ENCODE measurements around the gene ZNF791. TPM values are rescaled to one million over a fixed set of nuclear protein-coding genes. Genes with fewer than 3 reads are reported as not detected.
"Not testable (repeated sequence)": the region's sequence is repeated elsewhere in the genome, so short reads cannot be mapped to it uniquely, and the experiment has no call there.

ZNF791 gene
- total and polyA plus RNA-seq, 2 of the 13 experiments (the other 11 are each of a cell fraction or from before 2014, with no cell fraction given) = 12.8 to 17.4 TPM

DNA sequence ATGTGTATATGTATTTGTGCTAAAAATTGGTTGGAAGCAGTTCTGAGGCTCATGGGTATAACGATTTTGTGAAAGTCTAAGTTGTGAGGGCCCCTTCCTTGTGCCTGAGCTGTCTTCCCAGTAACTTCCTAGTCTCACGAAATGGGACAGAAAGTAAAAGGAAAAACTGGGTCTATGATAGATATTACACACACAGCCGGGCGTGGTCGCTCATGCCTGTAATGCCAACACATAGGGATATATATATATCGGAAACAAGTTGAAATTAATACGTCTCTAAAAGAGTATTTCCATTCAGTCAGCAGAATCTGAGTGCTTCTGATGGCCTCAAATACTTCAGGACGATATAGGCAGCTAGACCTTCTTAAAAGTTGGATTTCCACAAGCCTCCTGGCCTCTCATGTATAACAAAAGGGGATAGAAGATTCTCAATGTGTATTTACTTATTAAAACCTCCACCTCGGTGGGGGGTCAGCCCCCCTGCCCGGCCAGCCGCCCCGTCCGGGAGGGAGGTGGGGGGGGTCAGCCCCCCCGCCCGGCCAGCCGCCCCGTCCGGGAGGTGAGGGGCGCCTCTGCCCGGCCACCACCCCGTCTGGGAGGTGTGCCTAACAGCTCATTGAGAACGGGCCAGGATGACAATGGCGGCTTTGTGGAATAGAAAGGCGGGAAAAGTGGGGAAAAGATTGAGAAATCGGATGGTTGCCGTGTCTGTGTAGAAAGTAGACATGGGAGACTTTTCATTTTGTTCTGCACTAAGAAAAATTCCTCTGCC is 10.7 kb downstream of the ZNF791 start (continued):
- TF ChIP-seq, protein P1, sequence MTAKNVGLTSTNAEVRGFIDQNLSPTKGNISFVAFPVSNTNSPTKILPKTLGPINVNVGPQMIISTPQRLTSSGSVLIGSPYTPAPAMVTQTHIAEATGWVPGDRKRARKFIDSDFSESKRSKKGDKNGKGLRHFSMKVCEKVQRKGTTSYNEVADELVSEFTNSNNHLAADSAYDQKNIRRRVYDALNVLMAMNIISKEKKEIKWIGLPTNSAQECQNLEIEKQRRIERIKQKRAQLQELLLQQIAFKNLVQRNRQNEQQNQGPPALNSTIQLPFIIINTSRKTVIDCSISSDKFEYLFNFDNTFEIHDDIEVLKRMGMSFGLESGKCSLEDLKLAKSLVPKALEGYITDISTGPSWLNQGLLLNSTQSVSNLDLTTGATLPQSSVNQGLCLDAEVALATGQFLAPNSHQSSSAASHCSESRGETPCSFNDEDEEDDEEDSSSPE (CRISPR knock-in tag; IDR thresholded peaks at IDR 0.05) = peak; percentile 78
- 0 out of 2 replicates have a peak, but pooled peaks have one; percentile 28 for TF ChIP-seq ZBTB7B (CRISPR knock-in tag; IDR thresholded peaks at IDR 0.05)
- TF ChIP-seq SOX13 (IDR thresholded peaks at IDR 0.05) = not testable (repeated sequence)
- TF ChIP-seq SOX13 (CRISPR knock-in tag; conservative IDR thresholded peaks at IDR 0.05 in 1 of 2, IDR thresholded peaks at IDR 0.05 in 1 of 2) = peak in 1 of 2 experiments; percentile 58; a peak in 2 of 4 replicates
- peak; percentile 10; the same call in 1 of the 2 replicates for TF ChIP-seq ZNF331 (CRISPR knock-in tag; IDR thresholded peaks at IDR 0.05)
- peak; percentile 47 for TF ChIP-seq MAFF (IDR thresholded peaks at IDR 0.05; ENCODE audit: low read depth, low read length)
- TF ChIP-seq, protein P2, sequence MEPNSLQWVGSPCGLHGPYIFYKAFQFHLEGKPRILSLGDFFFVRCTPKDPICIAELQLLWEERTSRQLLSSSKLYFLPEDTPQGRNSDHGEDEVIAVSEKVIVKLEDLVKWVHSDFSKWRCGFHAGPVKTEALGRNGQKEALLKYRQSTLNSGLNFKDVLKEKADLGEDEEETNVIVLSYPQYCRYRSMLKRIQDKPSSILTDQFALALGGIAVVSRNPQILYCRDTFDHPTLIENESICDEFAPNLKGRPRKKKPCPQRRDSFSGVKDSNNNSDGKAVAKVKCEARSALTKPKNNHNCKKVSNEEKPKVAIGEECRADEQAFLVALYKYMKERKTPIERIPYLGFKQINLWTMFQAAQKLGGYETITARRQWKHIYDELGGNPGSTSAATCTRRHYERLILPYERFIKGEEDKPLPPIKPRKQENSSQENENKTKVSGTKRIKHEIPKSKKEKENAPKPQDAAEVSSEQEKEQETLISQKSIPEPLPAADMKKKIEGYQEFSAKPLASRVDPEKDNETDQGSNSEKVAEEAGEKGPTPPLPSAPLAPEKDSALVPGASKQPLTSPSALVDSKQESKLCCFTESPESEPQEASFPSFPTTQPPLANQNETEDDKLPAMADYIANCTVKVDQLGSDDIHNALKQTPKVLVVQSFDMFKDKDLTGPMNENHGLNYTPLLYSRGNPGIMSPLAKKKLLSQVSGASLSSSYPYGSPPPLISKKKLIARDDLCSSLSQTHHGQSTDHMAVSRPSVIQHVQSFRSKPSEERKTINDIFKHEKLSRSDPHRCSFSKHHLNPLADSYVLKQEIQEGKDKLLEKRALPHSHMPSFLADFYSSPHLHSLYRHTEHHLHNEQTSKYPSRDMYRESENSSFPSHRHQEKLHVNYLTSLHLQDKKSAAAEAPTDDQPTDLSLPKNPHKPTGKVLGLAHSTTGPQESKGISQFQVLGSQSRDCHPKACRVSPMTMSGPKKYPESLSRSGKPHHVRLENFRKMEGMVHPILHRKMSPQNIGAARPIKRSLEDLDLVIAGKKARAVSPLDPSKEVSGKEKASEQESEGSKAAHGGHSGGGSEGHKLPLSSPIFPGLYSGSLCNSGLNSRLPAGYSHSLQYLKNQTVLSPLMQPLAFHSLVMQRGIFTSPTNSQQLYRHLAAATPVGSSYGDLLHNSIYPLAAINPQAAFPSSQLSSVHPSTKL (CRISPR knock-in tag; IDR thresholded peaks at IDR 0.05) = peak; percentile 32; the same call in 1 of the 2 replicates
- TF ChIP-seq, protein P3, sequence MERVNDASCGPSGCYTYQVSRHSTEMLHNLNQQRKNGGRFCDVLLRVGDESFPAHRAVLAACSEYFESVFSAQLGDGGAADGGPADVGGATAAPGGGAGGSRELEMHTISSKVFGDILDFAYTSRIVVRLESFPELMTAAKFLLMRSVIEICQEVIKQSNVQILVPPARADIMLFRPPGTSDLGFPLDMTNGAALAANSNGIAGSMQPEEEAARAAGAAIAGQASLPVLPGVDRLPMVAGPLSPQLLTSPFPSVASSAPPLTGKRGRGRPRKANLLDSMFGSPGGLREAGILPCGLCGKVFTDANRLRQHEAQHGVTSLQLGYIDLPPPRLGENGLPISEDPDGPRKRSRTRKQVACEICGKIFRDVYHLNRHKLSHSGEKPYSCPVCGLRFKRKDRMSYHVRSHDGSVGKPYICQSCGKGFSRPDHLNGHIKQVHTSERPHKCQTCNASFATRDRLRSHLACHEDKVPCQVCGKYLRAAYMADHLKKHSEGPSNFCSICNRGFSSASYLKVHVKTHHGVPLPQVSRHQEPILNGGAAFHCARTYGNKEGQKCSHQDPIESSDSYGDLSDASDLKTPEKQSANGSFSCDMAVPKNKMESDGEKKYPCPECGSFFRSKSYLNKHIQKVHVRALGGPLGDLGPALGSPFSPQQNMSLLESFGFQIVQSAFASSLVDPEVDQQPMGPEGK (CRISPR knock-in tag; IDR thresholded peaks at IDR 0.05) = peak; percentile 97
